Keratinocyte (primary cell): Measurements from ENCODE around the gene KCNMA1. TPM values are rescaled to one million over a fixed set of nuclear protein-coding genes. Genes with fewer than 3 reads are reported as not detected.

Experiments used
- DNase-seq: peaks from one replicate; pipeline ENCODE4 v3.0.0-alpha.2; 2011; ENCODE audit warnings: low read depth, missing footprints, low spot score
- FAIRE-seq: peaks from 2 replicates; lab custom pipeline; 2011; peaks lifted over from hg19 to GRCh38; lab: Jason Lieb, UNC
- H2AFZ ChIP-seq: 2 replicates; pipeline ENCODE4 v1.6.0; 2012; ENCODE audit warnings: low read length, control low read depth, inconsistent platforms; ENCODE audit not compliant: control insufficient read depth
- H3K27ac ChIP-seq: 2 replicates; pipeline ENCODE4 v1.5.1; 2011; ENCODE audit warnings: low read length; ENCODE audit not compliant: control insufficient read depth, insufficient read depth
- H3K27me3 ChIP-seq: 3 replicates; pipeline ENCODE4 v1.6.0; 2011; ENCODE audit warnings: low read length; ENCODE audit not compliant: control insufficient read depth, insufficient read depth; ENCODE audit errors: extremely low read depth
- H3K36me3 ChIP-seq, 2 experiments: 2 replicates in 1 of 2; 3 replicates in 1 of 2; pipeline ENCODE4 v1.5.1; 2011; ENCODE audit warnings: low read length in 2 of 2, mild to moderate bottlenecking in 1 of 2; ENCODE audit not compliant: control insufficient read depth in 2 of 2, insufficient read depth in 2 of 2; ENCODE audit errors: extremely low read depth in 1 of 2
- H3K4me1 ChIP-seq: 3 replicates; pipeline ENCODE4 v1.5.1; 2011; ENCODE audit warnings: low read length; ENCODE audit not compliant: control insufficient read depth, insufficient read depth; ENCODE audit errors: extremely low read depth
- H3K4me2 ChIP-seq: 3 replicates; pipeline ENCODE4 v1.6.0; 2011; ENCODE audit warnings: low read depth, low read length; ENCODE audit not compliant: control insufficient read depth, insufficient read depth; ENCODE audit errors: extremely low read depth
- H3K4me3 ChIP-seq, 3 experiments: fragments of 200-600 bp in 1 of 3; sonication (generic) in 1 of 3; 2 replicates in 2 of 3; 3 replicates in 1 of 3; pipeline ENCODE4 v1.5.1; 2011 to 2016; ENCODE audit warnings: low read length in 3 of 3, mild to moderate bottlenecking in 3 of 3, control low read depth in 2 of 3, inconsistent platforms in 1 of 3, low read depth in 1 of 3, mixed read lengths in 1 of 3, mixed run types in 1 of 3, moderate library complexity in 1 of 3; ENCODE audit not compliant: control insufficient read depth in 2 of 3, insufficient read depth in 2 of 3; ENCODE audit errors: extremely low read depth in 1 of 3
- H3K79me2 ChIP-seq: 2 replicates; pipeline ENCODE4 v1.6.0; 2012; ENCODE audit warnings: low read length; ENCODE audit not compliant: control insufficient read depth, insufficient read depth
- H3K9ac ChIP-seq: 3 replicates; pipeline ENCODE4 v1.6.0; 2011; ENCODE audit warnings: low read length; ENCODE audit not compliant: control insufficient read depth, insufficient read depth; ENCODE audit errors: extremely low read depth
- H3K9me1 ChIP-seq: 3 replicates; pipeline ENCODE4 v1.6.0; 2011; ENCODE audit warnings: low read length; ENCODE audit not compliant: control insufficient read depth, insufficient read depth; ENCODE audit errors: extremely low read depth
- H3K9me3 ChIP-seq: 2 replicates; pipeline ENCODE4 v1.5.1; 2012; ENCODE audit warnings: low read depth, low read length; ENCODE audit not compliant: control insufficient read depth
- H4K20me1 ChIP-seq: 3 replicates; pipeline ENCODE4 v1.6.0; 2011; ENCODE audit warnings: low read length; ENCODE audit not compliant: control insufficient read depth, insufficient read depth; ENCODE audit errors: extremely low read depth
- CTCF ChIP-seq, 3 experiments: IDR thresholded peaks in 1 of 3; conservative IDR thresholded peaks in 1 of 3; optimal IDR thresholded peaks in 1 of 3; 2 replicates in 2 of 3; 3 replicates in 1 of 3; pipeline versions ENCODE3 to v1.5.1; 2011; ENCODE audit warnings: low read length in 3 of 3, mild to moderate bottlenecking in 3 of 3, moderate library complexity in 2 of 3, control low read depth in 1 of 3, inconsistent platforms in 1 of 3; ENCODE audit not compliant: insufficient read depth in 2 of 3; ENCODE audit errors: extremely low read depth in 1 of 3
- EZH2 ChIP-seq: IDR thresholded peaks from one replicate; pipeline ENCODE4 v1.6.1; 2012; ENCODE audit warnings: inconsistent platforms, mild to moderate bottlenecking, low read length, moderate library complexity
- dilution Hi-C: fragments of 300-500 bp; cut with MboI; formaldehyde crosslinking; loops from one replicate; pipeline ENCODE4 v1.7.0; 2020; ENCODE audit warnings: low sequenced_read_pairs; ENCODE audit not compliant: extremely low pct_ligation_motif_present
- polyA plus RNA-seq, 5 experiments: library from polyadenylated mRNA; depleted of rRNA in 3 of 5; stranded (reverse) in 3 of 5; stranded (forward) in 1 of 5; unstranded in 1 of 5; fragments of >200 nt; gene quantifications; 1 replicate in 1 of 5; 2 replicates in 3 of 5; 3 replicates in 1 of 5; pipeline versions ENCODE4 v1.2.1 to v1.2.3, GENCODE V29; 2011 to 2012; ENCODE audit warnings: missing spikeins in 2 of 5, low read depth in 1 of 5, low replicate concordance in 1 of 5

The KCNMA1 gene
- polyA plus RNA-seq, 1 donor (not counting 4 experiments of a cell fraction or from before 2014, with no cell fraction given) = 6.3 TPM

GRCh38 chr10:77241350-77241725, 396.3 kb downstream of the KCNMA1 start:
- Histone ChIP-seq H3K9ac (no peak overlapping the region), H4K20me1 (no peaks in the 10 kb centered on the region), H3K4me1 (no peaks in the 10 kb centered on the region), H3K36me3 (no peaks in the 10 kb centered on the region), H3K27me3 (no peaks in the 10 kb centered on the region), H3K27ac (no peak overlapping the region), H3K4me3 (no peak overlapping the region), H3K79me2 (no peaks in the 10 kb centered on the region), H3K4me2 (no peak overlapping the region), H3K9me1 (no peaks in the 10 kb centered on the region), H3K9me3 (no peaks in the 10 kb centered on the region), H2AFZ (no peak overlapping the region)
- FAIRE-seq (no peak), DNase-seq (no peak)
- dilution Hi-C loops = no loop called here
- TF ChIP-seq EZH2 (no peak), CTCF (optimal IDR thresholded peaks at IDR 0.05 in 1 of 3, IDR thresholded peaks at IDR 0.05 in 1 of 3, conservative IDR thresholded peaks at IDR 0.05 in 1 of 3; ENCODE audit: extremely low read depth in 1 of 3, insufficient read depth in 2 of 3, low read length in 3 of 3) (no peak)

- no peak for DNase-seq
- Histone ChIP-seq H2AFZ (no peak overlapping the region), H3K4me2 (no peak overlapping the region), H3K27ac (no peak overlapping the region), H3K9me3 (no peaks in the 10 kb centered on the region), H3K27me3 (no peaks in the 10 kb centered on the region), H3K9ac (no peak overlapping the region), H4K20me1 (no peaks in the 10 kb centered on the region), H3K79me2 (no peaks in the 10 kb centered on the region), H3K36me3 (no peaks in the 10 kb centered on the region), H3K4me3 (no peak overlapping the region), H3K9me1 (no peaks in the 10 kb centered on the region), H3K4me1 (no peaks in the 10 kb centered on the region)
- TF ChIP-seq EZH2 (no peak), CTCF (optimal IDR thresholded peaks at IDR 0.05 in 1 of 3, IDR thresholded peaks at IDR 0.05 in 1 of 3, conservative IDR thresholded peaks at IDR 0.05 in 1 of 3; ENCODE audit: extremely low read depth in 1 of 3, insufficient read depth in 2 of 3, low read length in 3 of 3) (no peak)
- FAIRE-seq = no peak
- dilution Hi-C loops = no loop called here
These were observed 396.8 kb downstream of the KCNMA1 start for GRCh38 chr10:77240706-77241349.
